Right cardiac atrium (tissue), 5 donors: ENCODE measurements around the gene FOXRED1. TPM values are rescaled to one million over a fixed set of nuclear protein-coding genes. Genes with fewer than 3 reads are reported as not detected.

Experiments used
- ATAC-seq, 2 donors: fragments of 200-7000 bp; cut with Tn5 transposase; one replicate each; pipeline versions ENCODE4 v1.8.0 to v1.9.1; 2020; ENCODE audit warnings: moderate library complexity in 2 of 2, mild to moderate bottlenecking in 1 of 2
- DNase-seq, 3 donors: peaks; one replicate each; pipeline ENCODE4 v3.0.0-alpha.2; 2020
- H3K27ac ChIP-seq: one replicate; pipeline ENCODE4 v1.5.1; 2013; ENCODE audit warnings: mild to moderate bottlenecking, low read length, control low read depth, moderate library complexity
- H3K27me3 ChIP-seq: one replicate; pipeline ENCODE4 v1.6.1; 2013; ENCODE audit not compliant: control insufficient read depth, insufficient read depth
- H3K4me1 ChIP-seq: one replicate; pipeline ENCODE4 v1.6.1; 2013; ENCODE audit warnings: low read length; ENCODE audit not compliant: control insufficient read depth, insufficient read depth
- H3K4me3 ChIP-seq: one replicate; pipeline ENCODE4 v1.5.1; 2013; ENCODE audit warnings: low read length, control low read depth
- H3K9me3 ChIP-seq: one replicate; pipeline ENCODE4 v1.6.1; 2013; ENCODE audit warnings: low read length; ENCODE audit not compliant: control insufficient read depth
- WGBS: extraction: QIAGEN DNeasy Blood & Tissue Kit; methylation state at CpG from one replicate; pipeline ENCODE4 v1.1.7; 2013; 5-methylcytosine and 5-hydroxymethylcytosine counted together
- intact Hi-C, 4 donors: fragments of 100-400 bp; cut with DNase I; formaldehyde crosslinking; loops; one replicate each; pipeline versions ENCODE4 v1.11.0 to v1.14.0; 2022 to 2023
- polyA plus RNA-seq: library from polyadenylated mRNA; stranded (reverse); fragments of 200-250 nt; gene quantifications from one replicate; pipeline ENCODE4 v1.2.3, GENCODE V29; 2013
- total RNA-seq, 4 donors: library from RNA; stranded (reverse); fragmentation: NEBNext Ultra II Directional; extraction: Animal tissue kit (Norgen Biotek cat#: 25700); gene quantifications; one replicate each; pipeline ENCODE4 v1.2.1, GENCODE V29; 2021
- donor health status: healthy with polysubstance abuse.
- donor health status: DM: no; HTN: yes; CAD: no.
- donor health status: DM: no; HTN: no; CAD: no.
- donor health status: DM: no; HTN: yes; CAD: no; lungs with severe emphysema.
- donor health status: DM: yes; HTN: yes; CAD: no.

The FOXRED1 gene
- total and polyA plus RNA-seq, 5 donors, result 23.3 to 34.9 (median 26.6) TPM

DNA sequence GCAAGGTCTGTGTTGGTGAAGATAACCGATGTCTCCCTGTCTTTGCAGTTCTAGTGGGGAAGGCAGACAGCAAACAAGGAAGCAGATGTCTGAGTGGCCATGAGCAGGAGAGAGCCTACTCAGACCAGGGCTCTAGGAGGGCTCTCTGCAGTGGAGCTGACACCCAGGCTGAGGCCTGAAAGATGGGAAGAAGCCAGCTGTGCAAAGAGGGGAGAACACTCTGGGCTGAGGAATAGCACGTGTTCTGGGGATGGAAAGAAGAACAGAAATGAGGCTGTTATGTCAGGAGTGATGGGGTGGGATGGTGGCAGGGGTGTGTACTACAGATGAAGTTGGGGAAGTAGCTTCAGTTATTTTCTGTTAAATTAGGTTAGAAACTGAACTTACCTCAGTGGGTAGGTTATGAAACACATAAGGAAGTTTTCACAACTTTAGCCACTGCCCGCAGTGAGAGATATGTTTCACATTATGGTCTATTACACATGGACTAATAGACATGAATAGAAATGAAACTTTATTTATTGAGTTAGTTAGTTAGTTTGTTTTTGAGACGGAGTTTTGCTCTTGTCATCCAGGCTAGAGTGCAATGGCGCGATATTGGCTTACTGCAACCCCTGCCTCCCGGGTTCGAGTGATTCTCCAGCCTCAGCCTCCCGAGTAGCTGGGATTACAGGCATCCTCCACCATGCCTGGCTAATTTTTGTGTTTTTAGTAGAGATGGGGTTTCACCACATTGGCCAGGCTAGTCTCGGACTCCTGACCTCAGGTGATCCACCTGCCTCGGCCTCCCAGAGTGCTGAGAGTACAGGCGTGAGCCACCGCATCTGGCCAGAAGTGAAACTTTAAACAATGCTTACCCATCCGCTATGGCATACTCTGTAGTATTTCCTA is 42.7 kb downstream of the FOXRED1 start:
- Histone ChIP-seq H3K27me3 (no peaks in the 10 kb centered on the region), H3K27ac (no peak overlapping the region), H3K4me3 (no peak overlapping the region), H3K9me3 (no peaks in the 10 kb centered on the region), H3K4me1 (peaks cover 4% of the 10 kb centered on the region)
- 90% methylated on average over 14 of the region's 14 CpGs for WGBS
- intact Hi-C loops, result loop anchor here (5.0 to 10.0 kb wide), 5 partner anchors 103 to 171 kb away; no protein-coding TSS in a partner anchor
- ATAC-seq (peak in 1 of 2 donors; percentile 10), DNase-seq (no peak)

- DNase-seq (peak in 1 of 3 donors; percentile 41), ATAC-seq (no peak)
- Histone ChIP-seq H3K27me3 (no peaks in the 10 kb centered on the region), H3K27ac (no peak overlapping the region), H3K9me3 (no peaks in the 10 kb centered on the region), H3K4me1 (peaks cover 7% of the 10 kb centered on the region), H3K4me3 (no peak overlapping the region)
- WGBS, result 76% methylated on average over 8 of the region's 8 CpGs
- intact Hi-C loops, result loop anchor here (5.0 to 10.0 kb wide), 5 partner anchors 102 to 169 kb away; no protein-coding TSS in a partner anchor
Observed at GRCh38 chr11:126312961-126313360, 44.0 kb downstream of the FOXRED1 start.

DNA sequence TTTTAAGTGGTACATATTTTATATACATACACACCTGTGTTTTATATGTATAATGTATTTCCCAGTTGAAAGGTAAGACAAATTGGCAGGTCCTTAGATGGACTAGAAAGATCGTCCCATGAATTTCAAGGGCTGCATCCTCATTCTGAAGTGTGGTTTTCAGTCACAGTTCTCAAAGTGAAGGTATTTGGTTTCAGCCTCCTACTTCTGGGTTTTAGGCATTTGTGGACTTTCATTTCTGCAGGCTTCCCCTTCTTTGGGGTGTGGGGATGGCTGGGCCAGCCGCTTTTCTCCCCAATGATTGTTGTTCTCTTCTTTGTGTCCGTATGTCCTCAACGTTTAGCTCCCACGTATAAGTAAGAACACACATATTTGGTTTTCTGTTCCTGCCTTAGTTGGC is 44.9 kb downstream of the FOXRED1 start:
- Histone ChIP-seq H3K4me3 (no peak overlapping the region), H3K4me1 (peaks cover 11% of the 10 kb centered on the region), H3K27ac (no peak overlapping the region), H3K9me3 (no peaks in the 10 kb centered on the region), H3K27me3 (no peaks in the 10 kb centered on the region)
- no peak for ATAC-seq
- DNase-seq, result no peak
- intact Hi-C loops, result loop anchor here (5.0 to 10.0 kb wide), 5 partner anchors 101 to 168 kb away; no protein-coding TSS in a partner anchor
- 92% methylated on average over 5 of the region's 5 CpGs for WGBS

- peaks cover 13% of the 10 kb centered on the region for H3K4me1 ChIP-seq
- 36% methylated on average over 1 of the region's 1 CpG for WGBS
- no peaks in the 10 kb centered on the region for H3K27me3 ChIP-seq
- ATAC-seq, result peak in 1 of 2 donors; percentile 1
- peak overlapping the region; percentile 87 for H3K27ac ChIP-seq
- H3K4me3 ChIP-seq, result no peak overlapping the region
- DNase-seq, result no peak
- intact Hi-C loops, result loop anchor here (5.0 to 10.0 kb wide), 5 partner anchors 35 to 107 kb away; partner anchors contain the start of gene ST3GAL4 (in 1 of the 4)
- H3K9me3 ChIP-seq, result no peaks in the 10 kb centered on the region
Observed at GRCh38 chr11:126317432-126317755, 48.4 kb downstream of the FOXRED1 start.

GRCh38 chr11:126317756-126318573 is 49.0 kb downstream of the FOXRED1 start:
- 25% methylated on average over 14 of the region's 14 CpGs for WGBS
- Histone ChIP-seq H3K4me1 (peaks cover 13% of the 10 kb centered on the region), H3K27ac (peak overlapping the region; percentile 95), H3K9me3 (no peaks in the 10 kb centered on the region), H3K27me3 (no peaks in the 10 kb centered on the region), H3K4me3 (no peak overlapping the region)
- peak; percentile 88 to 94 (median 91) for DNase-seq
- peak; percentile 94 to 97 for ATAC-seq
- intact Hi-C loops, result loop anchor here (5.0 to 10.0 kb wide), 5 partner anchors 34 to 107 kb away; partner anchors contain the start of gene ST3GAL4 (in 1 of the 4)

DNA sequence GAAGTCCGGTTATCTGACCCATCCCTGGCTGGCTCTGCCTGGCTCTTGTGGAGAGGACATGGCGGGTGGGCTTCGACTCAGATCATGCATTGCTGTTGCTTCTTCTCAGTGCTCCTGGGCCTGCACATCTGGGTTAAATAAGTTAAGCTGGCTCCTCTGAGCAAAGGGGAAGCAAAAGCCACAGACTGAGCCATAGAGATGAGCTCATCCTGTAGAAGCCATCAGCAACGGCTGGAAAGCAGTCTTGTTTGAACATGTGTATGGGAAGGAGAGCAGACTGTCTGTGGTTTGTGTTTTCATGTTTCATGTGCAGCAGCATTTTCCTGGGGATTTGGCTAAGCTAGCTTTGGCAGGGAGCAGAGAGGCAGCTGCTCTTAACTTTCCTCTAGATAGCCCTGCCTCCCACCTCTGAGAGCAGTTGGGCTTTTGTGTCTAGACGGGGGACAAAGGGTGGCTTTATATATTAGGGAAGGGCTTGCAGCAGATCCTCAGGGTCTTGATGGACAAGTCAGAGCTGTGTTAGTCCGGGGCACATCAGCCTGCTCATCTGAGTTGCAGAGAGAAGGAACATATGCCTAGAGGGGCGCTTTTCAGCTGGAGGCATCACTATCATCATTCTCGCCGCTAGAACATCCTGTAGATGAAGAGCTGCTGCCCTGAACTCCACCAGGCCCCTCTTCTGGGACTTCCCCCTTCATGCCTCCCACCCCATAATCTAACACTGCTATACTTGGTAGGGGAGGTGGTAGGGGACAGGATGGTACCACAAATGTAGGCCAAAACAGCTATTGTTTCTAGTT is 49.8 kb downstream of the FOXRED1 start:
- peaks cover 13% of the 10 kb centered on the region for H3K4me1 ChIP-seq
- no peak overlapping the region for H3K4me3 ChIP-seq
- WGBS, result 35% methylated on average over 9 of the region's 9 CpGs
- no peaks in the 10 kb centered on the region for H3K9me3 ChIP-seq
- ATAC-seq, result peak; percentile 73 to 80
- DNase-seq, result peak in 2 of 3 donors; percentile 40 to 71
- H3K27ac ChIP-seq, result peak overlapping the region; percentile 95
- no peaks in the 10 kb centered on the region for H3K27me3 ChIP-seq
- intact Hi-C loops, result loop anchor here (5.0 to 10.0 kb wide), 5 partner anchors 34 to 106 kb away; partner anchors contain the start of gene ST3GAL4 (in 1 of the 4)

DNA sequence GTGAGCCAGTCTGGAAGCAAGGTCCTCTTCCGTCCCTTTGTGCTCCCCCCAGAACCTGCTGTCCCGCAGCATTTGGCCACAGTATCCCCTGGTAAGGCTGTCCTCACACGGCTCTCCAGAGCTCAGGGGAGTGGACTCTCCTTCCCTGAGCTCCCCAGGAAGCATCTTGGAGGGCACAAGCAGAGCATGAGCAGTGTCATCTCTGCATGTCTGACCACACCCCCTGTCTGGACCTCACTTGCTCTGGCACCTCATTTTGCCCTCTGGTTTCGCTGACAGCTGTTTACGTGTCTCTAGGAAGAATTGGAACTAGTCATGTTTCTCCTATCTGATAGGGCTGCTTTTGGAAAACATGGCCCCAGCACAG is 50.4 kb downstream of the FOXRED1 start:
- intact Hi-C loops, result loop anchor here (5.0 to 10.0 kb wide), 5 partner anchors 33 to 105 kb away; partner anchors contain the start of gene ST3GAL4 (in 1 of the 4)
- Histone ChIP-seq H3K4me3 (no peak overlapping the region), H3K4me1 (peaks cover 13% of the 10 kb centered on the region), H3K27ac (peak overlapping the region; percentile 95), H3K27me3 (no peaks in the 10 kb centered on the region), H3K9me3 (no peaks in the 10 kb centered on the region)
- 56% methylated on average over 5 of the region's 5 CpGs for WGBS
- ATAC-seq (peak; percentile 4 to 8), DNase-seq (peak in 1 of 3 donors; percentile 24)

GRCh38 chr11:126322996-126323395 is 54.0 kb downstream of the FOXRED1 start:
- Histone ChIP-seq H3K9me3 (no peaks in the 10 kb centered on the region), H3K27me3 (no peaks in the 10 kb centered on the region), H3K4me1 (peaks cover 10% of the 10 kb centered on the region), H3K27ac (no peak overlapping the region), H3K4me3 (no peak overlapping the region)
- over 99% methylated on average over 3 of the region's 3 CpGs for WGBS
- intact Hi-C loops, result no loop called here
- ATAC-seq (no peak), DNase-seq (no peak)

- intact Hi-C loops, result no loop called here
- H3K27ac ChIP-seq, result no peak overlapping the region
- no peaks in the 10 kb centered on the region for H3K9me3 ChIP-seq
- no peaks in the 10 kb centered on the region for H3K27me3 ChIP-seq
- 93% methylated on average over 17 of the region's 17 CpGs for WGBS
- ATAC-seq (no peak), DNase-seq (no peak)
- H3K4me3 ChIP-seq, result no peak overlapping the region
- peaks cover 7% of the 10 kb centered on the region for H3K4me1 ChIP-seq
Observed at GRCh38 chr11:126327281-126328000, 58.5 kb downstream of the FOXRED1 start.
